HEK293 (cell line): ENCODE results near the gene TCF20.

Experiments used
- CTCF ChIA-PET: fragments of 350-600 bp; formaldehyde crosslinking; extraction: SDS; loops from one replicate; lab custom pipeline; 2021; ENCODE audit warnings: antibody characterized with exemption; lab: Yijun Ruan, JAX
- POLR2A ChIA-PET: fragments of 300-600 bp; formaldehyde crosslinking; extraction: SDS; loops from one replicate; lab custom pipeline; 2020; ENCODE audit warnings: antibody characterized with exemption, inconsistent platforms; lab: Yijun Ruan, JAX
- H3K27ac ChIP-seq: fragments of 200-500 bp; sonication (Bioruptor generic); 2 replicates; pipeline ENCODE4 v1.5.1; 2014; ENCODE audit warnings: low read depth, low read length, control low read depth, inconsistent platforms; ENCODE audit errors: extremely low read depth
- H3K36me3 ChIP-seq, 2 experiments: fragments of 200-500 bp in 1 of 2; sonication (Bioruptor generic) in 1 of 2; 1 replicate in 1 of 2; 2 replicates in 1 of 2; pipeline ENCODE4 v1.5.1; 2014 to 2017; ENCODE audit warnings: inconsistent platforms in 2 of 2, low read length in 2 of 2; ENCODE audit not compliant: control insufficient read depth in 2 of 2, insufficient read depth in 1 of 2
- H3K4me1 ChIP-seq: fragments of 200-500 bp; sonication (Bioruptor generic); 2 replicates; pipeline ENCODE4 v1.5.1; 2014; ENCODE audit warnings: mild to moderate bottlenecking, low read length, inconsistent platforms; ENCODE audit not compliant: control insufficient read depth, insufficient read depth
- H3K4me3 ChIP-seq: 2 replicates; pipeline ENCODE4 v1.5.1; 2011; ENCODE audit warnings: low read depth, mild to moderate bottlenecking, control low read depth, low read length, moderate library complexity
- H3K9me3 ChIP-seq: fragments of 200-500 bp; sonication (Bioruptor generic); 2 replicates; pipeline ENCODE4 v1.5.1; 2014; ENCODE audit warnings: low read depth, low read length, inconsistent platforms; ENCODE audit not compliant: control insufficient read depth, insufficient read depth
- CTCF ChIP-seq: fragments of 450-650 bp; formaldehyde crosslinking; IDR thresholded peaks from 2 replicates; pipeline ENCODE4 v1.5.1; 2016; ENCODE audit warnings: missing biosample characterization, missing genetic modification characterization
- MZF1 ChIP-seq: fragments of 450-650 bp; formaldehyde crosslinking; IDR thresholded peaks from 2 replicates; pipeline ENCODE4 v1.5.1; 2017; ENCODE audit warnings: missing biosample characterization, missing genetic modification characterization, borderline replicate concordance
- PRDM6 ChIP-seq: fragments of 450-650 bp; formaldehyde crosslinking; IDR thresholded peaks from 2 replicates; pipeline ENCODE4 v1.5.1; 2017; ENCODE audit warnings: missing biosample characterization, missing genetic modification characterization
- SCRT1 ChIP-seq: fragments of 450-650 bp; formaldehyde crosslinking; IDR thresholded peaks from 2 replicates; pipeline ENCODE4 v1.5.1; 2016; ENCODE audit warnings: missing biosample characterization, missing genetic modification characterization, borderline replicate concordance
- SCRT2 ChIP-seq: fragments of 450-650 bp; formaldehyde crosslinking; IDR thresholded peaks from 2 replicates; pipeline ENCODE4 v1.5.1; 2016; ENCODE audit warnings: missing biosample characterization, missing genetic modification characterization
- ZNF140 ChIP-seq: fragments of 450-650 bp; formaldehyde crosslinking; IDR thresholded peaks from 2 replicates; pipeline ENCODE4 v1.5.1; 2016; ENCODE audit warnings: missing biosample characterization, missing genetic modification characterization
- ZNF169 ChIP-seq: fragments of 450-650 bp; formaldehyde crosslinking; IDR thresholded peaks from 2 replicates; pipeline ENCODE4 v1.5.1; 2016; ENCODE audit warnings: missing biosample characterization, missing genetic modification characterization
- ZNF433 ChIP-seq: fragments of 450-650 bp; formaldehyde crosslinking; IDR thresholded peaks from 2 replicates; pipeline ENCODE4 v1.5.1; 2016; ENCODE audit warnings: missing biosample characterization, missing genetic modification characterization, low read depth
- ZNF473 ChIP-seq: fragments of 450-650 bp; formaldehyde crosslinking; IDR thresholded peaks from 2 replicates; pipeline ENCODE4 v1.5.1; 2017; ENCODE audit warnings: missing biosample characterization, missing genetic modification characterization
- ZNF530 ChIP-seq: fragments of 450-650 bp; formaldehyde crosslinking; IDR thresholded peaks from 2 replicates; pipeline ENCODE4 v1.5.1; 2016; ENCODE audit warnings: low read depth, missing biosample characterization, missing genetic modification characterization
- ZNF785 ChIP-seq: fragments of 450-650 bp; formaldehyde crosslinking; IDR thresholded peaks from 2 replicates; pipeline ENCODE4 v1.5.1; 2016; ENCODE audit warnings: missing biosample characterization, missing genetic modification characterization
- TF ChIP-seq, protein P1 (sequence below): fragments of 450-650 bp; formaldehyde crosslinking; IDR thresholded peaks from 2 replicates; pipeline ENCODE4 v1.5.1; 2016; ENCODE audit warnings: missing biosample characterization, missing genetic modification characterization

The TCF20 gene

GRCh38 chr22:42229455-42230149 is 40.9 kb downstream of the TCF20 start:
- TF ChIP-seq SCRT1 (tag by site-specific recombination) (peak; percentile 93), ZNF433 (tag by site-specific recombination) (no peak), SCRT2 (peak; percentile 98), CTCF (tag by site-specific recombination) (no peak)
- no peak overlapping the region for H3K27ac ChIP-seq
- no peak overlapping the region for H3K4me3 ChIP-seq
- peaks cover 15% of the 10 kb centered on the region for H3K4me1 ChIP-seq
- ChIA-PET POLR2A (no interaction called here), CTCF (interaction anchor here (0.6 to 0.9 kb wide), 2 partner anchors 60 to 190 kb away, joined by 3 read pairs; no protein-coding TSS in a partner anchor)
- no peaks in the 10 kb centered on the region for H3K9me3 ChIP-seq
- H3K36me3 ChIP-seq, result no peaks in the 10 kb centered on the region; a peak in 1 of 3 replicates

DNA sequence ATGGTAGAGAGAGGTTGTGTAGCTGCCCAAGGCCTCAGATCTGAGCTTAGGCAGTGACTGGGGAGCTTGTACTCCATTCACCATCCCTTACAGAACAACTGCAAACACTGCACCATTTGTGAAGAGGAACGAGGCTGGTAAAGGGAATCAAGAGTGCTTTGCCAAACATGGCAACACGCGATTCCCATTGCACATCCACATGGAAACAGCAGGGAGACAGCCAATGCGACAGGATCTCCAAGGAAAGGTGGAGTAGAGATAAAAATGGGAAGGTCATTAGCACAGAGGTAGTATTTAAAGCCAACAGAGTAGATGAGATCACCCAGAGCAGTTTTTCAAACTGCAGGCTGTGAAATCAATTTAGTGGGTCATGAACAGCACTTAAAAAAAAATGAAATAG is 42.0 kb downstream of the TCF20 start:
- ChIA-PET POLR2A (no interaction called here), CTCF (interaction anchor here (1.2 kb wide), 1 partner anchor 10 kb away, joined by 4 read pairs; no protein-coding TSS in a partner anchor)
- Histone ChIP-seq H3K4me1 (peaks cover 4% of the 10 kb centered on the region; the same call in 1 of the 2 replicates), H3K27ac (no peak overlapping the region), H3K36me3 (no peaks in the 10 kb centered on the region; a peak in 1 of 3 replicates), H3K9me3 (no peaks in the 10 kb centered on the region), H3K4me3 (no peak overlapping the region)
- peak; percentile 38; the same call in 1 of the 2 replicates for TF ChIP-seq PRDM6 (tag by site-specific recombination)
- TF ChIP-seq ZNF169 (tag by site-specific recombination), result no peak

DNA sequence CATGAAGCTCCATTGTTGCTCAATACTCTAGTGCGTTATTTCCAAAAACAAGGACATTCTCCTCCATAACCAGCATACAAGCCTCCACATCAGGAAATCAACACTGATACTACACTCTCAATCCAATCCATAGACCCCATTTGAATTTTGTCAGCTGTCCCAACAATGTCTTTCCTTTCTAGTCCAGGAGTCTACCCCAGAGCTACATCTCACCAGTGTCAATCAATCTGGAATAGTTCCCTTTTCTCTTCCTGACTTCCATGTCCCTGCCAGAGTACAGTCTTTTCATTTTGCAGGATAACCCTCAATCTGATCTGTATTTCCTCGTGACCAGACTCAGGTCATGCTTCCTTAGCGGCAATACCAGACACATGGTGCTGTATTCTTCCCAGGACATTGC is 43.0 kb downstream of the TCF20 start:
- Histone ChIP-seq H3K4me3 (no peak overlapping the region), H3K36me3 (no peaks in the 10 kb centered on the region; a peak in 1 of 3 replicates), H3K9me3 (no peaks in the 10 kb centered on the region), H3K4me1 (peaks cover 4% of the 10 kb centered on the region; the same call in 1 of the 2 replicates), H3K27ac (no peak overlapping the region)
- ChIA-PET CTCF (interaction anchor here (0.6 to 1.2 kb wide), 5 partner anchors 9 to 530 kb away, joined by 3 to 4 read pairs (median 3); no protein-coding TSS in a partner anchor), POLR2A (no interaction called here)
- TF ChIP-seq SCRT2, result no peak
- TF ChIP-seq ZNF473 (tag by site-specific recombination), result no peak

GRCh38 chr22:42225841-42226240 is 44.6 kb downstream of the TCF20 start:
- H3K4me1 ChIP-seq, result peaks cover 4% of the 10 kb centered on the region; the same call in 1 of the 2 replicates
- no peaks in the 10 kb centered on the region for H3K9me3 ChIP-seq
- H3K36me3 ChIP-seq, result no peaks in the 10 kb centered on the region
- no peak for TF ChIP-seq ZNF530 (tag by site-specific recombination)
- TF ChIP-seq, protein P1, sequence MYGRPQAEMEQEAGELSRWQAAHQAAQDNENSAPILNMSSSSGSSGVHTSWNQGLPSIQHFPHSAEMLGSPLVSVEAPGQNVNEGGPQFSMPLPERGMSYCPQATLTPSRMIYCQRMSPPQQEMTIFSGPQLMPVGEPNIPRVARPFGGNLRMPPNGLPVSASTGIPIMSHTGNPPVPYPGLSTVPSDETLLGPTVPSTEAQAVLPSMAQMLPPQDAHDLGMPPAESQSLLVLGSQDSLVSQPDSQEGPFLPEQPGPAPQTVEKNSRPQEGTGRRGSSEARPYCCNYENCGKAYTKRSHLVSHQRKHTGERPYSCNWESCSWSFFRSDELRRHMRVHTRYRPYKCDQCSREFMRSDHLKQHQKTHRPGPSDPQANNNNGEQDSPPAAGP (tag by site-specific recombination), result no peak
- TF ChIP-seq MZF1, result no peak
- TF ChIP-seq ZNF140, result no peak
- TF ChIP-seq ZNF785 (tag by site-specific recombination), result no peak
- POLR2A ChIA-PET, result no interaction called here
- CTCF ChIA-PET, result no interaction called here
- no peak overlapping the region for H3K4me3 ChIP-seq
- no peak overlapping the region for H3K27ac ChIP-seq
